Inferior parietal cortex (tissue), 1 donor: ENCODE measurements around the gene C12orf42.

Source experiments
- DNase-seq: peaks from one replicate; pipeline ENCODE4 v3.0.0-alpha.2; 2016; ENCODE audit errors: extremely low spot score

The C12orf42 gene

GRCh38 chr12:103336940-103337339 lies 158.8 kb downstream of the C12orf42 start:
- no peak for DNase-seq

DNA sequence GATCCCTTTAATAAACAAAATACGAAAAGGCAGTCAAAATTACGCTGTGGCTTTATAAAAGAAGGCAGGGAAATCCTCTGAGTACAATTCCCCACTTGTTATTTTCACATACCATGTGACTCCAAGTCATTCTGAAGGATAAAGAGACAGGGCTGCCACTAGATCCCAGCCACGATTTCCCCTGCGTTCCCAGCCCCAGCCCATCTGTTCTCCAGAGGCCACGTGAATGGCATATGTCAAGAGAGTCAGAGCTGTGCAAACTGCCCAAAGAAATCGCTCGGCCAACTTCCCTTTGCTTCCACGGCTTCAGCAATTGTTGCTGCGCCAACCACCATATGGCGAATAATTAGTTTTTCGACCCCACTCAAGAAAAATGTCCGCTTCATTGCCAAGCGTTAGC lies 161.3 kb downstream of the C12orf42 start:
- DNase-seq = no peak

- no peak for DNase-seq
Measured at GRCh38 chr12:103333676-103334075, 162.1 kb downstream of the C12orf42 start.

GRCh38 chr12:103331643-103332042 lies 164.1 kb downstream of the C12orf42 start:
- no peak for DNase-seq

- DNase-seq = no peak
Measured at GRCh38 chr12:103330672-103331071, 165.1 kb downstream of the C12orf42 start.

- DNase-seq = no peak
Measured at GRCh38 chr12:103327676-103328075, 168.1 kb downstream of the C12orf42 start.

DNA sequence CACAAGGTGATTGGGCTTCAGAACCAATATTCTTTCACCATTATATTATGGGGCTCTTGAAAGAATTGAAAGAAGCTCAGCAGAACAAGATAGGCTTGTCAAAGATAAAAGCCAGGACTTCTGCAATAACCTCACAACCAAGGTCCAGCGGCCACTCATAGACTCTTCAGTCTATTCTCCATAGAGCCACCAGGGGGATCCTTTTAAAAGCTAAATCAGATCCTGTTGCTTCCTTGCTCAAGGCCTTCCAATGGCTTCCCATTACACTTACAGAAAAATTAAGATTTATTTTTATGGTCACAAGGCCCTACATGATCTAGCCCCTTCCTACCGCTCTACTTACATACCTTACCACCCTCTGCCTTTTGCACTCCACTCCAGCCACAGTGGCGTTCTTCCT lies 169.6 kb downstream of the C12orf42 start:
- no peak for DNase-seq

GRCh38 chr12:103318566-103318965 lies 177.2 kb downstream of the C12orf42 start:
- no peak for DNase-seq

DNA sequence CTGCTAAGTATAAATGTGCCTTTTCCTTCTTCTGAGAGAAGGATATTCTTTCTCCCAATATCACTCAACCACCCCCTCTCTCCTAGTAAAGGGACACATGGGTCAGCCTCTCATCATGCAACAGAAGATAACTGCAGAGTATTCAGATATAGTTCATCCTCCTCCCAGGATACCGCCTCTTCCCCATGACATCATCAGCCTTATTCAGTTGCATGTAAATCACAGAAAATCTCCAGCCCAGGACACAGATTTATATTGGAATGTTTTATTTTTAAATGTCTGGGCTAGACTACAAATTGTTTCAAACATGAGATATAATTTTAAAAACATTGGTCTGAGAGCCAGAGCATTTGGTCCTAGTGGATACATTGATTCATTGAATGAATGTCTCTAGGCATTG lies 178.5 kb downstream of the C12orf42 start:
- DNase-seq = no peak

GRCh38 chr12:103314786-103315185 lies 181.0 kb downstream of the C12orf42 start:
- DNase-seq = no peak

GRCh38 chr12:103313894-103314293 lies 181.9 kb downstream of the C12orf42 start:
- DNase-seq = no peak

DNA sequence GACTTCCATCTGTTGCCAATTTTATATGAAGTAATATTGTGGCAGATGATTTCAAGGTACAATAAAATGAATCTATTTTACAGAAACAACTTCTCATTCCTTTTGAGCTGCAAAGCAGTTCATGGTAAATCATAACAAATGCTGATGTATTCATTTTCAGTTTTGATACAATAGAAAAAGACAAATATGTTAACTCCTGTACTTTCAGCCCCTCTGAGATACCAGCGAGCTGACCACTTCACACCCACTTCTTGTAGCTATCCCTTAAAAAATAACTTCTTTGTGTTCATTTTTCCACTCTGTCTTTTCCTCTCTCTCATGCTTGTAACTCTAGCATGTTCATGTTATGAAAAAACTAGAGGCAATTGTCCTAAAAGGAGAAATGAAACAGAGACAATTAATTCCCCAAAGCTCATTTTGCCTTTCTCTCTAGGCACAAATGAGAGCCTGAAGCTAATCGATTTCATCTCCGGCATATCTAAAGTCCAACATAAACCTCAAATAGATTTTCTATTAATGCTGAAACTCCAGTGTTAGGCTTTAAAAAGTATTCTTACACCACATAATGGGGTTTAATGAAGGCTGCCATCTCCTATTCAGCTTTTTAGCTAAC lies 182.9 kb downstream of the C12orf42 start:
- DNase-seq = no peak

DNA sequence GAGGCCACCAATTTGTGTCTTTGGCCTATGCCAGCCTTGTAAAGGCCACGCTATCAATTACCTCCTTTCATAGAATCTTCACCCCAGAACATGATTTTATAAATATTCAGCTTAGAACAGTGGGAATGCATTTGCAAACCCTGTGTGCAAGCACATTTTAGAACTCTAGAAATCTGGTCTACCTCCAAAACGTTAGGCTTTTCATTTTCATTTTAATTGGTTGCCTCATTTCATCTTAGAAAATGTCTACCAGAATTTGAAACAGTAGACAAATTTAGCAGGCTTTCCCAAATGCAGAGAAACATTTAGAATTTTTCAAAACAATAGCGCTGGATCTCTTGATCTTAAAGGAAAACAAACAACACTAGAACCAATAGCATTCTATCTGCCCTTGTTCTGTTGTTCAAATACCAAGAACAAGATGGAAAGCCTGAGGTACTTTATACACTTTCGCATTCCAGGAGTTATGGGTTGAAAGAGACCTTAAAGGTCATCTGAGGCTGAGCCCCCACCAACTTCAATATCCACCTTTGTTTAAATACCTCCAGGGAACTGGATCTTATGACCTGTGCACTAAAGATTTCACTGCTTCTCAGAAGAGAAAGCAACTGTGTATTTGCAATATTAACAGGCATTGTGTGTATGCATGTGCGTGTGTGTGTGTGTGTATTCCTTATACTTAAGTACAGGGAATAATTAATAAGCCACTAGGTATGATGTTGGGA lies 185.1 kb downstream of the C12orf42 start:
- DNase-seq = no peak

DNA sequence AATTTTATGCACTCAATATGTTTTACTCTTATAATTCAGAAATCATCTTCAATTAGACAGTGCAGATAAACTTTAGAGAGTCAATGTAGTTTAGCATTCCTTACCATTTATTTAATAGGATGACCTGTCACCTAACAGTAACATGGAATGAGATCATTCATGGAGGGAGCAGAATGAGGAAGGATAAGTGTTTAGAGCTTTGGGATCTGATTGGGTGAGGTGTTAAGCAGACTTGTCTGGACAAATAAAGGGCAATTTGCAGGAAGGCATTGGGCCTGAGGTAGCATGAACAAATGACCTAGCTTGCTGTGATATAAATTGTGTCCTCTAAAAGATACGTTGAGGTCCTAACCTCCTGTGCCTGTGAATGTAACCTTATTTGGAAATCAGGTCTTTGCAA lies 187.4 kb downstream of the C12orf42 start:
- DNase-seq = no peak

DNA sequence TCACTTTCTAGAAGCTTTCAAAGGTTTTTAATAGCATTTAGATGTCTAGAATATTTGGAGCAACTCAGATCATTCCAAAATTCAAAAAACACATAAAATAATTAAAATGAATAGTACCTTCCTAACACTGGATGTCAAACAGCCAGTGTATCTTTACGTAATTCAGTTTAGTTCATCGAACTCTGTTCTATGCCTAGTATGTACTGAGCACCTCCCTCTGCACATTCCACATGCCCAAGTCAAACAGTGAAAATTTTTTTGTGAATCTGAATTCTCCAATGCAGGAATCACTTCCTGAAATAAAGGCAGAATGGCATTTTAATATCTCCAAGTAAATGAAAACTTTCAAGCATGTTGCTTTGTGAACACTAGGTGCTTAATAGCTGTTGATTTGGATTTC lies 192.3 kb downstream of the C12orf42 start:
- DNase-seq = no peak

DNA sequence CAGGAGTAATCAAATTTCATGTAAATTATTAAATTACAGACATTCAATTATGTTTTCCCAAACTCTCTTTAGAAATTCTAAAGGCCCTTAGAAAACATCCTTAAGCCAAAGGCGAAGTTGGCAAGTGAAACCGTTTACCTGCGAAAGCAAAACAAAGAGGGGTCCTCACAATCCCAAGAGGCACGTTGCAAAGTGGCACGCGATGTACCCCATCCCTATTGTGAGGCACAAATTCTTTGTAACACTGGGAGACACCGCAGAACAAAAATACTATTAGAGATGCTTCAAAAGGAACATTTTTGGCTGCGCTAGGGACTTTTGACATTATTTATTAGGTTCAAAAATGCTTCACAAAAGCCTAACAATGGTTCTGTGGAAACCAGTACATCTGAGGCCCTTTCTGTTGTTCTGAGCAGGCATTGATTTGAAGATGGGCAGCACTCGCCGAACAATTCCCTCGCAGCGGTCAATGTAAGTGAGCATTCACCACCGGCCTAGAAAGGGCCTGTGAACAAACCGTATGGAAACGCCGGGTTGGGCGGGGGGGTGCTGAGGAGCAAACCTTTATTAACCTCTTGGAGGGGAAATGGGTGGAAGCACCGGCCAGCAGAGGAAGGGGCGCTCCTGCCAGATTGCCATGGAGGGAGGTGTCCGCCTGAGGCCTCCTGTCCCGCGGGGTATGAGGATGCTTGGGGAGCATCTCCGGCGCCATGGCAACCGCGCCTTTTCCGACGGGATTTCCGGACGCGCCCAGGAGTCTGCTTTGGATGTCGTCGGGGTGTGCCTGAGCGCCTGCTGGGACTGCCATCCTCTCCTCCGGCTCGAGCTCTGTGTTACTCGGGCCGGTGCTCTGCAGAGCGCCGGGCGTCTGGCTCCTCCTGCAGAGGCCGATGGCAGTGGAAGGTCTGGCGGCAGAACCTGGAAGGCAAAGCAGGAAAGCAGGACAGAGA lies 193.9 kb downstream of the C12orf42 start:
- DNase-seq = no peak

GRCh38 chr12:103288016-103288415 lies 207.8 kb downstream of the C12orf42 start:
- DNase-seq = no peak

DNA sequence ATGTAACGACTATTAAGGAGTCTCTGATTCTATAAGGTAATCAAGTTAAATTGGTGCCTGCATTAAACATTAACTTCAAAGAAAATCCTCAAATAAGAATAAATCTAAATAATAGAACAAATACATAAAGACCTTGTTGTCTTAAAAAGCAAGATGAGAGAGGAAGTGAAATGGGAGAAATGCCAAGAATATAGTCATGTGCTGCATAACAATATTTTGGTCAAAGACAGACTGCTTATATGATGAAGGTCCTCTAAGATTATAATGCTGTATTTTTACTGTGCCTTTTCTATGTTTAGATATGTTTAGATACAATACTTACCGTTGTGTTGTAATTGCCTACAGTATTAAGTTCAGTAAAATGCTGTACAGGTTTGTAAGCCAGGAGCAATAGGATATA lies 213.6 kb downstream of the C12orf42 start:
- no peak for DNase-seq

DNA sequence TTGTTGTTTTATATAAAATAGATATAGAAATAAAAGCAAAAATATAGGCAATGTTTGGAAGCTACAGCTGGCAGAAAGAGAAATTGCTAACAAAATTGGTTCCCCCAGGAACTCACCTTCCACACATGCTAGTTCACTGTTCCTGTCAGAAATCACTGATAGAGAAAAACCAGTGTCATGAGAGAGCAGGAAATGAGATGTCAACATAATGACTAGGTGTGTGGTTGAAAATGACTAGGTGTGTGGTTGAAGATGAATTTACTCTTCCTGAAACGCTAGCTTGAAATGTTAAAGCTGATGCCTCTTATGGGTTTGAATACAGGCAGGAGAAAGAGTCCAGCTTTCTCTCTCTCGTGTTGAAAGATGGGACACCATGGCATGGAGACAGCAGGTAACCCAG lies 216.3 kb downstream of the C12orf42 start:
- no peak for DNase-seq

GRCh38 chr12:103278329-103278728 lies 217.4 kb downstream of the C12orf42 start:
- no peak for DNase-seq

GRCh38 chr12:103273645-103274044 lies 222.1 kb downstream of the C12orf42 start:
- DNase-seq = no peak

- no peak for DNase-seq
Measured at GRCh38 chr12:103272949-103273348, 222.8 kb downstream of the C12orf42 start.

- DNase-seq = no peak
Measured at GRCh38 chr12:103269946-103270345, 225.8 kb downstream of the C12orf42 start.
